Neuronal stem cell (in vitro differentiated cells): ENCODE data around the gene MRPL14.

Source experiments
- DNase-seq: peaks from one replicate; pipeline ENCODE4 v3.0.0-alpha.2; 2013; ENCODE audit warnings: low spot score
- H2AFZ ChIP-seq: one replicate; pipeline ENCODE4 v1.6.1; 2013; ENCODE audit warnings: mild to moderate bottlenecking, low read length, inconsistent platforms
- H2AK5ac ChIP-seq: 2 replicates; pipeline ENCODE4 v1.6.1; 2013; ENCODE audit warnings: low read depth, mild to moderate bottlenecking, inconsistent platforms, low read length, moderate library complexity, mixed read lengths
- H2BK120ac ChIP-seq: 2 replicates; pipeline ENCODE4 v1.6.1; 2013; ENCODE audit warnings: low read depth, mild to moderate bottlenecking, inconsistent platforms, low read length, moderate library complexity, mixed read lengths
- H2BK12ac ChIP-seq: one replicate; pipeline ENCODE4 v1.6.1; 2013; ENCODE audit warnings: low read length, inconsistent platforms
- H2BK15ac ChIP-seq: 2 replicates; pipeline ENCODE4 v1.6.1; 2013; ENCODE audit warnings: mild to moderate bottlenecking, low read length, inconsistent platforms, mixed read lengths
- H2BK5ac ChIP-seq: one replicate; pipeline ENCODE4 v1.6.1; 2013; ENCODE audit warnings: inconsistent platforms, mild to moderate bottlenecking, low read length, moderate library complexity
- H3K14ac ChIP-seq: one replicate; pipeline ENCODE4 v1.6.1; 2013; ENCODE audit warnings: low read length, inconsistent platforms
- H3K18ac ChIP-seq: 2 replicates; pipeline ENCODE4 v1.6.1; 2013; ENCODE audit warnings: low read length, inconsistent platforms
- H3K23ac ChIP-seq: 2 replicates; pipeline ENCODE4 v1.6.1; 2013; ENCODE audit warnings: low read depth, mild to moderate bottlenecking, mixed read lengths, low read length, inconsistent platforms; ENCODE audit not compliant: poor library complexity
- H3K27ac ChIP-seq: replicated peaks from 3 replicates; pipeline ENCODE4 v1.5.1; 2013; ENCODE audit warnings: low read length, inconsistent platforms
- H3K27me3 ChIP-seq, 3 experiments: 2 replicates each; pipeline ENCODE4 v1.6.1; 2013; ENCODE audit warnings: low read length in 3 of 3, mild to moderate bottlenecking in 2 of 3, inconsistent platforms in 1 of 3, low read depth in 1 of 3, mixed read lengths in 1 of 3, moderate library complexity in 1 of 3; ENCODE audit not compliant: control insufficient read depth in 3 of 3, insufficient read depth in 3 of 3
- H3K36me3 ChIP-seq, 2 donors: replicated peaks in 1 of 2; 2 replicates each; pipeline ENCODE4 v1.6.1; 2013; ENCODE audit warnings: low read length in 2 of 2; ENCODE audit not compliant: control insufficient read depth in 2 of 2, insufficient read depth in 2 of 2
- H3K4ac ChIP-seq: 2 replicates; pipeline ENCODE4 v1.6.1; 2013; ENCODE audit warnings: inconsistent platforms, mild to moderate bottlenecking, low read length, moderate library complexity
- H3K4me1 ChIP-seq, 2 donors: 1 replicate in 1 of 2; 2 replicates in 1 of 2; pipeline ENCODE4 v1.6.1; 2013; ENCODE audit warnings: low read length in 2 of 2, low read depth in 1 of 2; ENCODE audit not compliant: control insufficient read depth in 2 of 2, insufficient read depth in 1 of 2
- H3K4me2 ChIP-seq: one replicate; pipeline ENCODE4 v1.6.1; 2013; ENCODE audit warnings: mild to moderate bottlenecking, low read length, inconsistent platforms; ENCODE audit not compliant: insufficient read depth, poor library complexity, severe bottlenecking
- H3K4me3 ChIP-seq, 2 donors: 2 replicates each; pipeline ENCODE4 v1.5.1; 2013; ENCODE audit warnings: low read length in 2 of 2, mild to moderate bottlenecking in 2 of 2, inconsistent platforms in 1 of 2, moderate library complexity in 1 of 2
- H3K79me1 ChIP-seq: one replicate; pipeline ENCODE4 v1.6.1; 2013; ENCODE audit warnings: low read depth, mild to moderate bottlenecking, inconsistent platforms, low read length, moderate library complexity
- H3K9ac ChIP-seq: one replicate; pipeline ENCODE4 v1.6.1; 2013; ENCODE audit warnings: mild to moderate bottlenecking, low read depth, low read length, inconsistent platforms; ENCODE audit not compliant: poor library complexity
- H3K9me3 ChIP-seq, 2 donors: replicated peaks in 1 of 2; 2 replicates each; pipeline versions ENCODE3 to v1.6.1; 2013; ENCODE audit warnings: low read length in 2 of 2, mild to moderate bottlenecking in 2 of 2, inconsistent platforms in 1 of 2, low read depth in 1 of 2, mixed read lengths in 1 of 2, moderate library complexity in 1 of 2; ENCODE audit not compliant: control insufficient read depth in 2 of 2, insufficient read depth in 1 of 2
- H4K8ac ChIP-seq: one replicate; pipeline ENCODE4 v1.6.1; 2013; ENCODE audit warnings: low read depth, mild to moderate bottlenecking, inconsistent platforms, low read length, moderate library complexity
- H4K91ac ChIP-seq: one replicate; pipeline ENCODE4 v1.6.1; 2013; ENCODE audit warnings: low read length, low read depth, mild to moderate bottlenecking, inconsistent platforms; ENCODE audit not compliant: poor library complexity
- WGBS, 2 donors: extraction: QIAGEN DNeasy Blood & Tissue Kit; methylation state at CpG; one replicate each; pipeline ENCODE4 v1.1.7; 2013; ENCODE audit warnings: missing lambda C conversion rate in 2 of 2, mixed read lengths in 1 of 2; ENCODE audit not compliant: insufficient read length in 2 of 2, insufficient replicate concordance in 1 of 2; ENCODE audit errors: extremely low coverage in 2 of 2; 5-methylcytosine and 5-hydroxymethylcytosine counted together

MRPL14 gene

GRCh38 chr6:44094403-44095242 lies 32.6 kb downstream of the MRPL14 start:
- no peak overlapping the region for H2BK120ac ChIP-seq
- H3K4ac ChIP-seq, result no peak overlapping the region
- no peak overlapping the region for H3K4me2 ChIP-seq
- H3K23ac ChIP-seq, result no peak overlapping the region
- no peak overlapping the region for H2AK5ac ChIP-seq
- H2BK5ac ChIP-seq, result no peak overlapping the region
- H3K9ac ChIP-seq, result no peak overlapping the region
- no peaks in the 10 kb centered on the region for H3K9me3 ChIP-seq
- H3K27ac ChIP-seq, result no peak overlapping the region
- H3K36me3 ChIP-seq, result peaks cover 12 to 32% of the 10 kb centered on the region in 2 donors
- H2BK12ac ChIP-seq, result no peak overlapping the region
- no peaks in the 10 kb centered on the region for H3K79me1 ChIP-seq
- no peak for DNase-seq
- H3K27me3 ChIP-seq, result no peaks in the 10 kb centered on the region
- no peak overlapping the region for H3K18ac ChIP-seq
- H3K4me1 ChIP-seq, result no peaks in the 10 kb centered on the region
- H4K91ac ChIP-seq, result no peak overlapping the region
- H2AFZ ChIP-seq, result no peak overlapping the region
- H3K14ac ChIP-seq, result no peak overlapping the region
- no CpG with 5 or more reads among the region's 10 CpGs for WGBS, 2 donors
- no peak overlapping the region for H2BK15ac ChIP-seq
- no peak overlapping the region for H3K4me3 ChIP-seq
- no peak overlapping the region for H4K8ac ChIP-seq

- H3K36me3 ChIP-seq, result peaks cover 15 to 31% of the 10 kb centered on the region in 2 donors
- no peak for DNase-seq
- H3K14ac ChIP-seq, result no peak overlapping the region
- H3K27me3 ChIP-seq, result no peaks in the 10 kb centered on the region
- H3K4ac ChIP-seq, result no peak overlapping the region
- H2BK15ac ChIP-seq, result no peak overlapping the region
- H3K4me1 ChIP-seq, result no peaks in the 10 kb centered on the region
- no peak overlapping the region for H3K23ac ChIP-seq
- H3K9me3 ChIP-seq, result no peaks in the 10 kb centered on the region
- H4K91ac ChIP-seq, result no peak overlapping the region
- no peak overlapping the region for H3K4me2 ChIP-seq
- no peak overlapping the region for H3K27ac ChIP-seq
- no CpG with 5 or more reads among the region's 6 CpGs for WGBS, 2 donors
- H3K18ac ChIP-seq, result no peak overlapping the region
- H3K79me1 ChIP-seq, result no peaks in the 10 kb centered on the region
- no peak overlapping the region for H2AK5ac ChIP-seq
- no peak overlapping the region for H2BK5ac ChIP-seq
- H3K9ac ChIP-seq, result no peak overlapping the region
- H4K8ac ChIP-seq, result no peak overlapping the region
- H2AFZ ChIP-seq, result no peak overlapping the region
- no peak overlapping the region for H2BK12ac ChIP-seq
- no peak overlapping the region for H2BK120ac ChIP-seq
- no peak overlapping the region for H3K4me3 ChIP-seq
These were observed 33.4 kb downstream of the MRPL14 start for GRCh38 chr6:44093750-44094402.

GRCh38 chr6:44093066-44093465 lies 34.2 kb downstream of the MRPL14 start:
- WGBS, 2 donors, result no CpG with 5 or more reads among the region's 5 CpGs
- no peak overlapping the region for H3K18ac ChIP-seq
- H2BK5ac ChIP-seq, result no peak overlapping the region
- no peak overlapping the region for H4K91ac ChIP-seq
- no peak overlapping the region for H3K9ac ChIP-seq
- no peak overlapping the region for H2AFZ ChIP-seq
- H2BK120ac ChIP-seq, result no peak overlapping the region
- no peak for DNase-seq
- no peaks in the 10 kb centered on the region for H3K79me1 ChIP-seq
- no peaks in the 10 kb centered on the region for H3K4me1 ChIP-seq
- H2AK5ac ChIP-seq, result no peak overlapping the region
- no peak overlapping the region for H3K14ac ChIP-seq
- no peak overlapping the region for H3K27ac ChIP-seq
- H3K4me3 ChIP-seq, result no peak overlapping the region
- H2BK15ac ChIP-seq, result no peak overlapping the region
- H3K4me2 ChIP-seq, result no peak overlapping the region
- H3K27me3 ChIP-seq, result no peaks in the 10 kb centered on the region
- H3K23ac ChIP-seq, result no peak overlapping the region
- no peaks in the 10 kb centered on the region for H3K9me3 ChIP-seq
- no peak overlapping the region for H2BK12ac ChIP-seq
- no peak overlapping the region for H3K4ac ChIP-seq
- H4K8ac ChIP-seq, result no peak overlapping the region
- peaks cover 15 to 30% of the 10 kb centered on the region in 2 donors for H3K36me3 ChIP-seq
